Type B pancreatic cell (in vitro differentiated cells): Measurements from ENCODE around the gene TENT4A. TPM values are rescaled to one million over a fixed set of nuclear protein-coding genes. Genes with fewer than 3 reads are reported as not detected.
A peak's percentile ranks its signal among the peaks of the same experiment; 100 is the strongest.

Experiments
- DNase-seq: peaks from one replicate; pipeline ENCODE4 v3.0.0; 2021; ENCODE audit warnings: mixed read lengths; ENCODE audit not compliant: unreplicated experiment; ENCODE audit errors: extremely low spot score
- H3K27ac Mint-ChIP-seq: 2 replicates; pipeline ENCODE4 v1.8.0; 2021; ENCODE audit warnings: mild to moderate bottlenecking, mixed read lengths
- H3K27me3 Mint-ChIP-seq: 2 replicates; pipeline ENCODE4 v1.8.0; 2021; ENCODE audit warnings: mixed read lengths
- H3K36me3 Mint-ChIP-seq: 2 replicates; pipeline ENCODE4 v1.8.0; 2021; ENCODE audit warnings: mixed read lengths
- H3K4me1 Mint-ChIP-seq: one replicate; pipeline ENCODE4 v1.8.0; 2021; ENCODE audit warnings: mixed read lengths; ENCODE audit not compliant: unreplicated experiment
- H3K4me3 Mint-ChIP-seq: 2 replicates; pipeline ENCODE4 v1.8.0; 2021; ENCODE audit warnings: mild to moderate bottlenecking, mixed read lengths
- H3K9me3 Mint-ChIP-seq: 2 replicates; pipeline ENCODE4 v1.8.0; 2021; ENCODE audit warnings: mixed read lengths
- total RNA-seq: library from RNA; stranded (reverse); gene quantifications from 2 replicates; pipeline ENCODE4 v1.2.1, GENCODE V29; 2021; ENCODE audit warnings: low replicate concordance
- TF ChIP-seq, protein P1 (sequence below): fragments of 200-600 bp; sonication (generic); conservative IDR thresholded peaks from 2 replicates; pipeline ENCODE4 v1.5.0; 2021; ENCODE audit warnings: antibody characterized with exemption, mild to moderate bottlenecking

The TENT4A gene
- total RNA-seq, 1 donor from 2014 or later = 34.1 TPM

DNA sequence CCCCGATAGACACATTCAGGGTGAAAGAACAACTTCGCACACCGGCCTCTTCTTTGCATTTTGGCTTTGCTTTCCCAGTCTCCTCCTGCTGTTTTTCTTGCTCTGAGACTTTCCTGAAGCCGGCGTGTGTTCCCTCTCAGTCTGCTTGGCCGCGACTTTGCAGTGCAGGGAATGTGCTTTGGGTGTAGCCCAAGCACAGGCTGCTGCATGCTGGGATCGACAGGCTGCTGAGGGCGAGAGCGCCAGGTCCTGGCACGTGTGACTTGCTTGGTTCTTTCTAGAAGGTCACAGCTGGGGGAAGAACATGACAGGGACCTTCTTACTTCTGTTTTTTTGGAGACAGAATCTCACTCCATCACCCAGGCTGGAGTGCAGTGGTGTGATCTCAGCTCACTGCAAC, 40.6 kb downstream of the TENT4A start:
- TF ChIP-seq, protein P1, sequence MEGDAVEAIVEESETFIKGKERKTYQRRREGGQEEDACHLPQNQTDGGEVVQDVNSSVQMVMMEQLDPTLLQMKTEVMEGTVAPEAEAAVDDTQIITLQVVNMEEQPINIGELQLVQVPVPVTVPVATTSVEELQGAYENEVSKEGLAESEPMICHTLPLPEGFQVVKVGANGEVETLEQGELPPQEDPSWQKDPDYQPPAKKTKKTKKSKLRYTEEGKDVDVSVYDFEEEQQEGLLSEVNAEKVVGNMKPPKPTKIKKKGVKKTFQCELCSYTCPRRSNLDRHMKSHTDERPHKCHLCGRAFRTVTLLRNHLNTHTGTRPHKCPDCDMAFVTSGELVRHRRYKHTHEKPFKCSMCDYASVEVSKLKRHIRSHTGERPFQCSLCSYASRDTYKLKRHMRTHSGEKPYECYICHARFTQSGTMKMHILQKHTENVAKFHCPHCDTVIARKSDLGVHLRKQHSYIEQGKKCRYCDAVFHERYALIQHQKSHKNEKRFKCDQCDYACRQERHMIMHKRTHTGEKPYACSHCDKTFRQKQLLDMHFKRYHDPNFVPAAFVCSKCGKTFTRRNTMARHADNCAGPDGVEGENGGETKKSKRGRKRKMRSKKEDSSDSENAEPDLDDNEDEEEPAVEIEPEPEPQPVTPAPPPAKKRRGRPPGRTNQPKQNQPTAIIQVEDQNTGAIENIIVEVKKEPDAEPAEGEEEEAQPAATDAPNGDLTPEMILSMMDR = no peak
- peaks cover 42% of the 10 kb centered on the region for H3K36me3 Mint-ChIP-seq
- no peak for DNase-seq
- no peak overlapping the region for H3K27ac Mint-ChIP-seq
- H3K4me3 Mint-ChIP-seq = no peak overlapping the region
- no peaks in the 10 kb centered on the region for H3K9me3 Mint-ChIP-seq
- no peaks in the 10 kb centered on the region for H3K4me1 Mint-ChIP-seq
- no peaks in the 10 kb centered on the region for H3K27me3 Mint-ChIP-seq

DNA sequence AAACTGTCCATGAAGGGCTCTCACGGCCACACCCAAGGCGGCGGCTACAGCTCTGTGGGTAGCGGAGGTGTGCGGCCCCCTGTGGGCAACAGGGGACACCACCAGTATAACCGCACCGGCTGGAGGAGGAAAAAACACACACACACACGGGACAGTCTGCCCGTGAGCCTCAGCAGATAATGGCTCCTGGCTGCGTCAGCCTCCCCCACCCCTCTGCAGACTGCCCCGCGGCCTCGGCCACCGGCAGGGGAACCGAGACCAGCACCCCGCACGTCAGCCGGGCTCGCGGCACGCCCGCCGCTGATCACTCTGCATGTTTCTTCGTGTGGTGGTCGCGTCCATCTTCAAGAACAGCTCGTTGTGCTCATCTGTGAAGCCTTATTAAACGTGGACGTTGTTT, 41.5 kb downstream of the TENT4A start:
- no peak for DNase-seq
- TF ChIP-seq, protein P1 = no peak
- no peaks in the 10 kb centered on the region for H3K27me3 Mint-ChIP-seq
- H3K36me3 Mint-ChIP-seq = peaks cover 41% of the 10 kb centered on the region
- no peaks in the 10 kb centered on the region for H3K4me1 Mint-ChIP-seq
- no peak overlapping the region for H3K27ac Mint-ChIP-seq
- no peak overlapping the region for H3K4me3 Mint-ChIP-seq
- H3K9me3 Mint-ChIP-seq = no peaks in the 10 kb centered on the region

DNA sequence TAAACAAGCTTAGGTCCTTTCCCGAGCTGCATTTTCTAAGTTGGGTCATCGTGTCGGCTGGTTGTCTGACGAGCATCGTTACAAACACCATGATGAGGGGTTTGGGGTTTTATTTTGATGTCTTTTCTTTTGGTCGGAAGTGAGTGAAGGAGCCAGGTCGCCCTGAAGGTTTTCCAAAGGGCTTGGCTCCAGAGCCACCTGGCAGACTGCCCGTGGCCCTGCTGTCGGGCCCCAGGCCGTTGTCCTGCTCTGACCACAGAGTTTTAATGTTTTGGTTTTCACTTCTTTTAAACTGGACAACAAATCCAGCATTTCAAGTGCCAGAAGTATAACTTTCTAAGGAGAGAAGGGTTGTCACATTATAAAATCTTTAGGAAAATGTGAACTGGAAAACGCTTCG, 42.3 kb downstream of the TENT4A start:
- no peak overlapping the region for H3K4me3 Mint-ChIP-seq
- no peak overlapping the region for H3K27ac Mint-ChIP-seq
- TF ChIP-seq, protein P1 = no peak
- peaks cover 41% of the 10 kb centered on the region for H3K36me3 Mint-ChIP-seq
- H3K27me3 Mint-ChIP-seq = no peaks in the 10 kb centered on the region
- H3K4me1 Mint-ChIP-seq = no peaks in the 10 kb centered on the region
- H3K9me3 Mint-ChIP-seq = no peaks in the 10 kb centered on the region
- no peak for DNase-seq

DNA sequence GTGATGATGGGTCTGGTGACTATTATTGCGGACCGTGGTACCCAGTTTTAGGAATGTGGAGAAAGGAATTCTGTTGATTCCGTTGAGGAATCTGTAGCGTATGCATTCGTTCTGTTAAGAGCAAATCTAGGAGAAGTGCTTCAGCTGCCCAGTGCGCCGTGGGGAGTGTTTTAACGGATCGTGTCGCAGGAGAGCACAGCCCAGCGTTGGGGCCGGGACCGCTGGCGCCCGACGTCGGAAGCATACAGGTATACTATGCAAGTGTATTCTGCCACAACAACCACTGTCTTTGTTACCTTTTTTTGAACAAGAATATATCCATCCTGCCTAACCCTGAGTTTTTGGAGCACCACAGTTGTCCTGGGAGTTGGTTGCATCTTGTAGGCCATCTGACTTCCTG, 42.7 kb downstream of the TENT4A start:
- H3K4me1 Mint-ChIP-seq = no peaks in the 10 kb centered on the region
- TF ChIP-seq, protein P1 = no peak
- DNase-seq = no peak
- H3K36me3 Mint-ChIP-seq = peaks cover 41% of the 10 kb centered on the region
- H3K27ac Mint-ChIP-seq = no peak overlapping the region
- no peaks in the 10 kb centered on the region for H3K9me3 Mint-ChIP-seq
- H3K27me3 Mint-ChIP-seq = no peaks in the 10 kb centered on the region
- H3K4me3 Mint-ChIP-seq = no peak overlapping the region

DNA sequence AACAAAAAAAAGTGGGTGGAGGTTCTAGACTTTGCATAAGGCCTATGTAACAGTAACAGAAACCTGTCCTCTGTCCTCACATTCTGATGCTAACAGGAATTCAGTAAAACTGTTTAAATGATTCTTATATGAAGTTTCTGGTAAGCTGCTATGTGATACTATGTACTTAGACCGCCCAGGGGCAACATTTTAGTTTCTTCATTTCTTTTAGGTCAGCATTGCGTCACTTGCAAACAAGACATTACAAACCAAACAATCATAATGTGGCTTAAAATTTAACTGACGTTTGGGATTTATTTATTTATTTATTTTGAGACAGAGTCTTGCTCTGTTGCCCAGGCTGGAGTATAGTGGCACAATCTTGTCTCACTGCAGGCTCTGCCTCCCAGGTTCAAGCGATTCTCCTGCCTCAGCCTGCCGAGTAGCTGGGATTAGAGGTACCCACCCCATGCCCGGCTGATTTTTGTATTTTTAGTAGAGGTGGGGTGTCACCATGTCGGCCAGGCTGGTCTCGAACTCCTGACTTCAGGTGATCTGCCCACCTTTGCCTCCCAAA, 44.3 kb downstream of the TENT4A start:
- DNase-seq = no peak
- H3K4me3 Mint-ChIP-seq = no peak overlapping the region
- no peaks in the 10 kb centered on the region for H3K9me3 Mint-ChIP-seq
- H3K27ac Mint-ChIP-seq = peak overlapping the region; percentile 41
- peaks cover 34% of the 10 kb centered on the region for H3K36me3 Mint-ChIP-seq
- TF ChIP-seq, protein P1 = no peak
- H3K4me1 Mint-ChIP-seq = no peaks in the 10 kb centered on the region
- no peaks in the 10 kb centered on the region for H3K27me3 Mint-ChIP-seq

DNA sequence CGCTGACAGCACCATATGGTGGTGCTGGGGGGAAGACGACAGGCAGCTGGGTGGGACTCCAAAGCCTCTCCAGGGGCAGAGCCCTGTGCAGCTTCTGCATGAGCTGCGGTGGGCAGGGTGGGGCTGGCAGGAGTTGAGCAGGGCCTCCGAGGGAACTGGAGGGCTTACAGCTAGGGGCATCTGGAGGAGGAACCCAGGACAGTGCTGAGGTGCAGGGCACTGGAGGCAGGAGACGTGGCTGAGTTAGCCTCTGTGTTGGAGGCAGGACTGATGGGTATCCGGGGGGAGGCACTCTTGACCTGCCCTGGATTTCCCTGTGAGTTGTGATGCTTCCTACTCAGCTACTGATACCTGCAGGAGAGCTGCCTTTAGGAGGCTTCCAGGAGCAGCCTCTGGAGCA, 45.0 kb downstream of the TENT4A start:
- Mint-ChIP-seq H3K4me1 (no peaks in the 10 kb centered on the region), H3K36me3 (peaks cover 34% of the 10 kb centered on the region), H3K27me3 (no peaks in the 10 kb centered on the region), H3K27ac (no peak overlapping the region), H3K9me3 (no peaks in the 10 kb centered on the region), H3K4me3 (no peak overlapping the region)
- TF ChIP-seq, protein P1 = no peak
- no peak for DNase-seq
